Measurements from ENCODE around the gene RPTOR. TPM values are rescaled to one million over a fixed set of nuclear protein-coding genes. Genes with fewer than 3 reads are reported as not detected.

RPTOR gene
- total RNA-seq, 1 donor from 2014 or later = 65.9 TPM

DNA sequence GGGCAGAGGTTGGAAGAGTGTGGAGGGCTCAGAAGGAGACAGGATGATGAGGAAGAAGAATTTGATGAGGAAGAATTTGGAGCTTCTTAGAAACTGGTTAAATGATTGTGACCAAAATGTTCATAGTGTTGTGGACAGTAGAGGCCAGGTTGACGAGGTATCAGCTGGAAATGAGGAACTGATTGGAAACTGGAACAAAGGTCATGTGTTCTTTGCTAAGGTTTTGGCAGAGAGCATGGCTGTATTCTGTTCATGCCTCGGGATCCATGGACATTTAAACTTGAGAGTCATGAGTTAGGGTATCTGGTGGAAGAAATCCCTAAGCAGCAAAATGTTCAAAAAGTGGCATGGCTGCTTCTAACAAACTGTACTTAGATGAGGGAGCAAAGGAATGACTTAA, 466.3 kb downstream of the RPTOR start:
- Mint-ChIP-seq H3K27ac (no peak overlapping the region), H3K4me1 (no peaks in the 10 kb centered on the region), H3K9me3 (peaks cover 6% of the 10 kb centered on the region), H3K27me3 (peaks cover 3% of the 10 kb centered on the region), H3K4me3 (no peak overlapping the region), H3K36me3 (ENCODE audit: low read depth) (peaks cover 3% of the 10 kb centered on the region)
- intact Hi-C loops (cut with micrococcal nuclease) = no loop called here
- TF ChIP-seq, protein P1, sequence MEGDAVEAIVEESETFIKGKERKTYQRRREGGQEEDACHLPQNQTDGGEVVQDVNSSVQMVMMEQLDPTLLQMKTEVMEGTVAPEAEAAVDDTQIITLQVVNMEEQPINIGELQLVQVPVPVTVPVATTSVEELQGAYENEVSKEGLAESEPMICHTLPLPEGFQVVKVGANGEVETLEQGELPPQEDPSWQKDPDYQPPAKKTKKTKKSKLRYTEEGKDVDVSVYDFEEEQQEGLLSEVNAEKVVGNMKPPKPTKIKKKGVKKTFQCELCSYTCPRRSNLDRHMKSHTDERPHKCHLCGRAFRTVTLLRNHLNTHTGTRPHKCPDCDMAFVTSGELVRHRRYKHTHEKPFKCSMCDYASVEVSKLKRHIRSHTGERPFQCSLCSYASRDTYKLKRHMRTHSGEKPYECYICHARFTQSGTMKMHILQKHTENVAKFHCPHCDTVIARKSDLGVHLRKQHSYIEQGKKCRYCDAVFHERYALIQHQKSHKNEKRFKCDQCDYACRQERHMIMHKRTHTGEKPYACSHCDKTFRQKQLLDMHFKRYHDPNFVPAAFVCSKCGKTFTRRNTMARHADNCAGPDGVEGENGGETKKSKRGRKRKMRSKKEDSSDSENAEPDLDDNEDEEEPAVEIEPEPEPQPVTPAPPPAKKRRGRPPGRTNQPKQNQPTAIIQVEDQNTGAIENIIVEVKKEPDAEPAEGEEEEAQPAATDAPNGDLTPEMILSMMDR (IDR thresholded peaks at IDR 0.05) = no peak
- POLR2A ChIA-PET = no interaction called here
- DNase-seq (no peak), ATAC-seq (ENCODE audit: low read depth) (no peak)
- CTCF ChIA-PET = no interaction called here

- H3K4me3 Mint-ChIP-seq = no peak overlapping the region
- no peak for ATAC-seq (ENCODE audit: low read depth)
Observed at GRCh38 chr17:81011951-81012350, 467.3 kb downstream of the RPTOR start.

GRCh38 chr17:81012574-81013447, 468.2 kb downstream of the RPTOR start:
- Mint-ChIP-seq H3K4me1 (peaks cover 3% of the 10 kb centered on the region), H3K36me3 (ENCODE audit: low read depth) (peaks cover 3% of the 10 kb centered on the region), H3K4me3 (no peak overlapping the region), H3K9me3 (peaks cover 8% of the 10 kb centered on the region), H3K27me3 (no peaks in the 10 kb centered on the region), H3K27ac (no peak overlapping the region)
- CTCF ChIA-PET = interaction anchor here (0.7 to 1.0 kb wide), 2 partner anchors 11 kb away, joined by 3 to 5 read pairs; no protein-coding TSS in a partner anchor
- no peak for DNase-seq
- TF ChIP-seq, protein P1 (IDR thresholded peaks at IDR 0.05) = no peak
- intact Hi-C loops (cut with micrococcal nuclease) = no loop called here
- no peak for ATAC-seq (ENCODE audit: low read depth)
- POLR2A ChIA-PET = no interaction called here

More at GRCh38 chr17:81011951-81012350, 467.3 kb downstream of the RPTOR start:
- intact Hi-C loops (cut with micrococcal nuclease) = no loop called here
- no peak for DNase-seq
- no peak overlapping the region for H3K27ac Mint-ChIP-seq
- H3K36me3 Mint-ChIP-seq (ENCODE audit: low read depth) = peaks cover 3% of the 10 kb centered on the region
- POLR2A ChIA-PET = interaction anchor here (0.6 to 0.7 kb wide), 2 partner anchors 54 to 813 kb away, joined by 3 read pairs; no protein-coding TSS in a partner anchor
- H3K27me3 Mint-ChIP-seq = no peaks in the 10 kb centered on the region
- CTCF ChIA-PET = interaction anchor here (1.0 kb wide), 1 partner anchor 12 kb away, joined by 5 read pairs; no protein-coding TSS in a partner anchor
- TF ChIP-seq, protein P1 (IDR thresholded peaks at IDR 0.05) = no peak
- no peaks in the 10 kb centered on the region for H3K4me1 Mint-ChIP-seq
- peaks cover 8% of the 10 kb centered on the region for H3K9me3 Mint-ChIP-seq

DNA sequence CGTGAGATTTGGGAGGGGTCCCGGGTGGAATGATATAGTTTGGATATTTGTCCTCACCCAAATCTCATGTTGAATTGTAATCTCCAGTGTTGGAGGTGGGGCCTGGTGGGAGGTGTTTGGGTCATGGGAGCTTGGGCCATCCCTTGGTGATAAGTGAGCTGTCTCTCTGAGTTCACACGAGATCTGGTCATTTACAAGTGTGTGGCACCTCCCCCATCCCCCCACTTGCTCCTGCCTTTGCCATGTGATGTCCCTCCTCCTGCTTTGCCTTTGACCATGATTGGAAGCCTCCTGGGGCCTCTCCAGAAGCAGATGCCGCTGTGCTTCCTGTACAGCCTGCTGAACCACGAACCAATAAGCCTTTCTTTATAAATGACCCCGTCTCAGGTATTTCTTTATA, 469.0 kb downstream of the RPTOR start:
- Mint-ChIP-seq H3K27me3 (no peaks in the 10 kb centered on the region), H3K4me1 (peaks cover 11% of the 10 kb centered on the region), H3K27ac (no peak overlapping the region), H3K4me3 (no peak overlapping the region), H3K9me3 (peaks cover 8% of the 10 kb centered on the region), H3K36me3 (ENCODE audit: low read depth) (peaks cover 3% of the 10 kb centered on the region)
- intact Hi-C loops (cut with micrococcal nuclease) = no loop called here
- POLR2A ChIA-PET = no interaction called here
- TF ChIP-seq, protein P1 (IDR thresholded peaks at IDR 0.05) = no peak
- ATAC-seq (ENCODE audit: low read depth) (no peak), DNase-seq (no peak)
- CTCF ChIA-PET = interaction anchor here (0.7 kb wide), 1 partner anchor 10 kb away, joined by 3 read pairs; no protein-coding TSS in a partner anchor

GRCh38 chr17:81015136-81015535, 470.5 kb downstream of the RPTOR start:
- ChIA-PET CTCF (interaction anchor here (1.3 kb wide), 1 partner anchor 9 kb away, joined by 4 read pairs; no protein-coding TSS in a partner anchor), POLR2A (no interaction called here)
- H3K9me3 Mint-ChIP-seq = peaks cover 8% of the 10 kb centered on the region
- TF ChIP-seq, protein P1 (IDR thresholded peaks at IDR 0.05) = no peak
- H3K4me1 Mint-ChIP-seq = peaks cover 14% of the 10 kb centered on the region
- H3K36me3 Mint-ChIP-seq (ENCODE audit: low read depth) = peaks cover 3% of the 10 kb centered on the region
- H3K27me3 Mint-ChIP-seq = no peaks in the 10 kb centered on the region
- no peak for ATAC-seq (ENCODE audit: low read depth)
- no peak for DNase-seq
- no peak overlapping the region for H3K4me3 Mint-ChIP-seq
- intact Hi-C loops (cut with micrococcal nuclease) = no loop called here
- no peak overlapping the region for H3K27ac Mint-ChIP-seq
